HCT116 (cell line): ENCODE measurements around the gene AQP5. TPM values are rescaled to one million over a fixed set of nuclear protein-coding genes. Genes with fewer than 3 reads are reported as not detected.
A peak's percentile ranks its signal among the peaks of the same experiment; 100 is the strongest.

Experiments
- ATAC-seq: fragments of 200-7000 bp; cut with Tn5 transposase; 2 replicates; pipeline ENCODE4 v1.9.1; 2020; ENCODE audit warnings: mild to moderate bottlenecking, moderate library complexity
- BruUV-seq: library from RNA; stranded (reverse); fragments of 400-500 nt; replicated peaks from 2 replicates; lab custom pipeline; 2021; lab: Mats Ljungman, UMichigan
- CTCF ChIA-PET: fragments of 300-600 bp; sonication (Branson Sonifier 250); formaldehyde crosslinking; loops from one replicate; lab custom pipeline; 2021; ENCODE audit warnings: antibody characterized with exemption; lab: Charles Lee
- POLR2A ChIA-PET: fragments of 300-600, 350-600 bp; sonication (Branson Sonifier 250); formaldehyde crosslinking; loops from one replicate; lab custom pipeline; 2021; ENCODE audit warnings: antibody characterized with exemption; lab: Charles Lee
- RAD21 ChIA-PET, 2 experiments: fragments of 300-600 bp; sonication (Branson Sonifier 250); formaldehyde crosslinking; loops; one replicate each; lab custom pipeline; 2023; ENCODE audit warnings: low total read pairs in 2 of 2; ENCODE audit not compliant: uncharacterized antibody in 2 of 2, unreplicated experiment in 2 of 2, low non-redundant PET in 1 of 2; lab: Charles Lee
- DNase-seq: peaks from one replicate; pipeline ENCODE4 v3.0.0-alpha.2; 2010; ENCODE audit warnings: low read depth, low spot score
- H2AFZ ChIP-seq: fragments of 200-600 bp; shearing (Covaris generic), sonication (generic); 2 replicates; pipeline ENCODE4 v1.6.1; 2017; ENCODE audit warnings: low read depth, mixed run types, mixed read lengths, antibody characterized with exemption, low read length; ENCODE audit not compliant: poor library complexity, severe bottlenecking
- H3K27ac ChIP-seq: 2 replicates; pipeline ENCODE4 v1.5.1; 2012; ENCODE audit warnings: low read depth, low read length
- H3K27me3 ChIP-seq: fragments of 200-600 bp; sonication (generic); 2 replicates; pipeline ENCODE4 v1.6.1; 2016; ENCODE audit warnings: mixed run types, low read length, mixed read lengths; ENCODE audit not compliant: insufficient read depth
- H3K36me3 ChIP-seq, 2 experiments: fragments of 200-500 bp in 1 of 2; fragments of 200-600 bp in 1 of 2; sonication (Bioruptor generic) in 1 of 2; sonication (generic) in 1 of 2; 2 replicates each; pipeline versions ENCODE4 v1.5.1 to v1.6.1; 2014 to 2016; ENCODE audit warnings: low read length in 2 of 2, inconsistent platforms in 1 of 2, mixed read lengths in 1 of 2, mixed run types in 1 of 2; ENCODE audit not compliant: insufficient read depth in 2 of 2, control insufficient read depth in 1 of 2
- H3K4me1 ChIP-seq, 2 experiments: fragments of 200-600 bp in 1 of 2; sonication (generic) in 1 of 2; 2 replicates each; pipeline versions ENCODE4 v1.5.1 to v1.6.1; 2012 to 2017; ENCODE audit warnings: low read length in 2 of 2, inconsistent platforms in 1 of 2, mild to moderate bottlenecking in 1 of 2, mixed read lengths in 1 of 2, mixed run types in 1 of 2, moderate library complexity in 1 of 2; ENCODE audit not compliant: insufficient read depth in 2 of 2, control insufficient read depth in 1 of 2
- H3K4me2 ChIP-seq: fragments of 200-600 bp; sonication (generic); 2 replicates; pipeline ENCODE4 v1.6.1; 2017; ENCODE audit warnings: mixed run types, low read length, mixed read lengths
- H3K4me3 ChIP-seq, 2 experiments: fragments of 200-600 bp in 1 of 2; sonication (generic) in 1 of 2; replicated peaks in 1 of 2; 2 replicates each; pipeline ENCODE4 v1.5.1; 2011 to 2016; ENCODE audit warnings: low read length in 2 of 2, control low read depth in 1 of 2, low read depth in 1 of 2, mild to moderate bottlenecking in 1 of 2, mixed read lengths in 1 of 2, mixed run types in 1 of 2
- H3K79me2 ChIP-seq: fragments of 200-600 bp; sonication (generic); 2 replicates; pipeline ENCODE4 v1.6.1; 2017; ENCODE audit warnings: mild to moderate bottlenecking, mixed run types, low read length, moderate library complexity, mixed read lengths; ENCODE audit not compliant: insufficient read depth
- H3K9ac ChIP-seq: fragments of 200-600 bp; sonication (generic); 2 replicates; pipeline ENCODE4 v1.6.1; 2016; ENCODE audit warnings: low read length, mixed read lengths
- H3K9me2 ChIP-seq: fragments of 200-600 bp; sonication (generic), shearing (Covaris generic); 2 replicates; pipeline ENCODE4 v1.6.1; 2017; ENCODE audit warnings: mixed run types, mild to moderate bottlenecking, moderate library complexity; ENCODE audit not compliant: insufficient read depth
- H3K9me3 ChIP-seq, 2 experiments: fragments of 200-500 bp in 1 of 2; fragments of 200-600 bp in 1 of 2; sonication (Bioruptor generic) in 1 of 2; sonication (generic) in 1 of 2; 2 replicates each; pipeline ENCODE4 v1.6.1; 2014 to 2017; ENCODE audit warnings: low read length in 2 of 2, mixed read lengths in 2 of 2, inconsistent platforms in 1 of 2, low read depth in 1 of 2, mild to moderate bottlenecking in 1 of 2, mixed run types in 1 of 2, moderate library complexity in 1 of 2; ENCODE audit not compliant: control insufficient read depth in 1 of 2, insufficient read depth in 1 of 2
- H4K20me1 ChIP-seq: fragments of 200-600 bp; sonication (generic), shearing (Covaris generic); 2 replicates; pipeline ENCODE4 v1.6.1; 2017; ENCODE audit warnings: mixed run types, mild to moderate bottlenecking, moderate library complexity; ENCODE audit not compliant: insufficient read depth
- ATF3 ChIP-seq: IDR thresholded peaks from 2 replicates; pipeline ENCODE4 v1.6.1; 2012
- CBX3 ChIP-seq: IDR thresholded peaks from 2 replicates; pipeline ENCODE4 v1.6.1; 2012; ENCODE audit warnings: low read depth
- EGR1 ChIP-seq: IDR thresholded peaks from 2 replicates; pipeline ENCODE4 v1.6.1; 2012; ENCODE audit warnings: low read depth
- ELF1 ChIP-seq: IDR thresholded peaks from 2 replicates; pipeline ENCODE4 v1.6.1; 2012; ENCODE audit warnings: low read depth, borderline replicate concordance
- EZH2phosphoT487 ChIP-seq: fragments of 200-600 bp; IDR thresholded peaks from 2 replicates; pipeline ENCODE4 v1.6.1; 2018; ENCODE audit warnings: antibody characterized with exemption, borderline replicate concordance
- JUND ChIP-seq: IDR thresholded peaks from 2 replicates; pipeline ENCODE4 v1.6.1; 2012
- MAX ChIP-seq: IDR thresholded peaks from 2 replicates; pipeline ENCODE4 v1.6.1; 2012
- POLR2AphosphoS5 ChIP-seq: IDR thresholded peaks from 2 replicates; pipeline ENCODE4 v1.6.1; 2011; ENCODE audit warnings: mild to moderate bottlenecking, low read depth, low read length, moderate library complexity
- RAD21 ChIP-seq: IDR thresholded peaks from 2 replicates; pipeline ENCODE4 v1.6.1; 2012; ENCODE audit warnings: low read depth, mild to moderate bottlenecking
- REST ChIP-seq: IDR thresholded peaks from 2 replicates; pipeline ENCODE4 v1.6.1; 2012; ENCODE audit warnings: low read depth
- SIN3A ChIP-seq: IDR thresholded peaks from 2 replicates; pipeline ENCODE4 v1.6.1; 2012; ENCODE audit warnings: low read depth
- SP1 ChIP-seq: IDR thresholded peaks from 2 replicates; pipeline ENCODE4 v1.6.1; 2012; ENCODE audit warnings: low read depth
- SRF ChIP-seq: IDR thresholded peaks from 2 replicates; pipeline ENCODE4 v1.6.1; 2012; ENCODE audit warnings: low read depth
- YY1 ChIP-seq: IDR thresholded peaks from 2 replicates; pipeline ENCODE4 v1.6.1; 2011; ENCODE audit warnings: low read length, low read depth, moderate library complexity, mild to moderate bottlenecking; ENCODE audit not compliant: insufficient replicate concordance; ENCODE audit errors: extremely low read depth
- ZBTB33 ChIP-seq: IDR thresholded peaks from 2 replicates; pipeline ENCODE4 v1.6.1; 2011; ENCODE audit warnings: mild to moderate bottlenecking, low read length, moderate library complexity; ENCODE audit not compliant: insufficient replicate concordance; ENCODE audit errors: extremely low read depth
- ZNF274 ChIP-seq: fragments of 200-500 bp; sonication (Bioruptor generic); IDR thresholded peaks from 2 replicates; pipeline ENCODE4 v1.6.1; 2014; ENCODE audit warnings: mild to moderate bottlenecking, low read depth, low read length, inconsistent platforms
- intact Hi-C: fragments of 100-400 bp; cut with micrococcal nuclease; formaldehyde crosslinking; loops from 2 replicates; pipeline ENCODE4 v1.10.0; 2022
- total RNA-seq: library from RNA; stranded (reverse); gene quantifications from one replicate; pipeline ENCODE4 v1.2.1, GENCODE V29; 2021; ENCODE audit not compliant: unreplicated experiment

AQP5 gene
- total RNA-seq, 1 experiment from 2014 or later = not detected

- H2AFZ ChIP-seq = no peak overlapping the region
- CTCF ChIA-PET = no interaction called here
These were observed 43.9 kb upstream of the AQP5 start for GRCh38 chr12:49917788-49918173.

GRCh38 chr12:49920241-49920914, 41.3 kb upstream of the AQP5 start:
- ChIA-PET CTCF (no interaction called here), RAD21 (no interaction called here), POLR2A (no interaction called here)
- H2AFZ ChIP-seq = no peak overlapping the region
- no peaks in the 10 kb centered on the region for H3K4me1 ChIP-seq
- BruUV-seq = no TSS peak
- no peaks in the 10 kb centered on the region for H4K20me1 ChIP-seq
- no peak overlapping the region for H3K27ac ChIP-seq
- no peaks in the 10 kb centered on the region for H3K36me3 ChIP-seq
- no peak overlapping the region for H3K9ac ChIP-seq
- H3K27me3 ChIP-seq = no peaks in the 10 kb centered on the region
- no peak overlapping the region for H3K4me3 ChIP-seq
- H3K9me3 ChIP-seq = no peaks in the 10 kb centered on the region
- DNase-seq (no peak), ATAC-seq (0 out of 2 replicates have a peak, but pooled peaks have one; percentile 44)
- intact Hi-C loops = no loop called here
- H3K4me2 ChIP-seq = no peak overlapping the region
- H3K9me2 ChIP-seq = no peaks in the 10 kb centered on the region
- H3K79me2 ChIP-seq = no peaks in the 10 kb centered on the region
- TF ChIP-seq RAD21 = no peak
- TF ChIP-seq EZH2phosphoT487 = no peak
- no peak for TF ChIP-seq ATF3
- no peak for TF ChIP-seq ELF1
- TF ChIP-seq POLR2AphosphoS5 = no peak
- no peak for TF ChIP-seq REST
- no peak for TF ChIP-seq SIN3A
- TF ChIP-seq CBX3 = no peak
- TF ChIP-seq EGR1 = no peak
- no peak for TF ChIP-seq MAX
- no peak for TF ChIP-seq ZBTB33
- no peak for TF ChIP-seq SP1
- TF ChIP-seq ZNF274 = no peak
- TF ChIP-seq JUND = no peak

More at GRCh38 chr12:49917788-49918173, 43.9 kb upstream of the AQP5 start:
- intact Hi-C loops = no loop called here
- RAD21 ChIA-PET = no interaction called here
- Histone ChIP-seq H3K9ac (no peak overlapping the region), H3K4me3 (no peak overlapping the region), H3K9me2 (no peaks in the 10 kb centered on the region), H3K27ac (no peak overlapping the region), H3K4me2 (no peak overlapping the region), H3K27me3 (no peaks in the 10 kb centered on the region), H3K4me1 (peaks cover 3 to 6% of the 10 kb centered on the region in 2 experiments; a peak in 3 of 4 replicates), H4K20me1 (no peaks in the 10 kb centered on the region), H3K79me2 (no peaks in the 10 kb centered on the region), H3K9me3 (no peaks in the 10 kb centered on the region), H3K36me3 (no peaks in the 10 kb centered on the region)
- ATAC-seq (no peak), DNase-seq (no peak)
- TF ChIP-seq JUND = no peak
- no peak for TF ChIP-seq SRF
- no peak for TF ChIP-seq YY1
- POLR2A ChIA-PET = no interaction called here
- no TSS peak for BruUV-seq
